Upper lobe of left lung (tissue), 6 donors: ENCODE data around the gene LRTM2. TPM values are rescaled to one million over a fixed set of nuclear protein-coding genes. Genes with fewer than 3 reads are reported as not detected.
A peak's percentile ranks its signal among the peaks of the same experiment; 100 is the strongest.

Experiments
- ATAC-seq, 2 donors: fragments of 200-7000 bp; cut with Tn5 transposase; one replicate each; pipeline ENCODE4 v1.9.1; 2022; ENCODE audit warnings: mild to moderate bottlenecking in 2 of 2, moderate library complexity in 2 of 2; ENCODE audit not compliant: low FRiP score in 2 of 2
- DNase-seq, 2 donors: peaks; one replicate each; pipeline ENCODE4 v3.0.0-alpha.2; 2019 to 2020
- H3K27ac ChIP-seq, 4 donors: fragments of 200-600 bp; sonication (generic); one replicate each; pipeline ENCODE4 v1.5.1; 2016 to 2019
- H3K27me3 ChIP-seq, 4 donors: fragments of 200-600 bp; sonication (generic); one replicate each; pipeline ENCODE4 v1.5.1; 2017 to 2019
- H3K36me3 ChIP-seq, 4 donors: fragments of 200-600 bp; sonication (generic); one replicate each; pipeline ENCODE4 v1.5.1; 2016 to 2019
- H3K4me1 ChIP-seq, 4 donors: fragments of 200-600 bp; sonication (generic); one replicate each; pipeline ENCODE4 v1.5.1; 2018 to 2019
- H3K4me3 ChIP-seq, 4 donors: fragments of 200-600 bp; sonication (generic); one replicate each; pipeline ENCODE4 v1.5.1; 2017 to 2019; ENCODE audit warnings: mild to moderate bottlenecking in 2 of 4, moderate library complexity in 1 of 4
- H3K9me3 ChIP-seq, 4 donors: fragments of 200-600 bp; sonication (generic); one replicate each; pipeline ENCODE4 v1.5.1; 2018 to 2019
- EP300 ChIP-seq, 4 donors: sonication (generic); formaldehyde crosslinking; IDR thresholded peaks; one replicate each; pipeline ENCODE4 v1.5.1; 2017; ENCODE audit warnings: antibody characterized with exemption in 4 of 4, control low read depth in 2 of 4
- POLR2A ChIP-seq, 4 donors: fragments of 450-650 bp; IDR thresholded peaks; one replicate each; pipeline ENCODE4 v1.5.1; 2016 to 2017; ENCODE audit warnings: antibody characterized with exemption in 4 of 4, mild to moderate bottlenecking in 2 of 4
- POLR2AphosphoS5 ChIP-seq, 2 donors: sonication (generic); formaldehyde crosslinking; IDR thresholded peaks; one replicate each; pipeline ENCODE4 v1.5.1; 2017; ENCODE audit warnings: antibody characterized with exemption in 2 of 2
- WGBS, 2 donors: methylation state at CpG; one replicate each; pipeline ENCODE4 v1.1.5; 2017 to 2018; 5-methylcytosine and 5-hydroxymethylcytosine counted together
- total RNA-seq, 6 donors: library from RNA; depleted of rRNA in 4 of 6; stranded (reverse); fragments of >200 nt in 4 of 6; gene quantifications; one replicate each; pipeline versions ENCODE4 v1.1.0 to v1.2.1, GENCODE V29; 2016 to 2021
- TF ChIP-seq, protein P1 (sequence below), 6 experiments: fragments of 450-650 bp in 4 of 6; fragments of 200-600 bp in 2 of 6; sonication (generic) in 2 of 6; IDR thresholded peaks; one replicate each; pipeline ENCODE4 v1.5.1; 2016 to 2019; ENCODE audit warnings: antibody characterized with exemption in 6 of 6
- donor health status: DM: no; HTN: no; CAD: no; lungs with moderate emphysema.
- donor health status: DM: no; HTN: yes; CAD: no; lungs with severe emphysema.

The LRTM2 gene
- total RNA-seq, 6 donors from 2014 or later, result not detected

DNA sequence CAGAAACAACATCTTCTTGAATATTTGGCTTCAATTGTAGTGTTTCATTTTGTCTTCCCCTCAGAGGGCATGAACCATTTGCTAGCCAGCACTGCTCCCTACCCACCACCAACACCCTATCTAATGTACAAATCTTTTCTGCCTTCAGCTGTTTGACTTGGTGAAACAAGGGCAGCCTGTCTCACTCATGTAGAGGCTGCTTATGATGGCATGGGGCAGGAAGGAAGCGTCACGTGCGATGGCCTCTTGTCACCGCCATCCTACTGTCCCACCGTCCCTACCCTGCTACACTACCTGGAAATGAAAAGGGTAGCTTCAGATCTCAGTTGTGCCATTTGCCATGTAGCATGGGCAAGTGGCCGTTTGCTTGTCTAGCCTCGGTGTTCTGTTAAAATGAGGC is 29.9 kb upstream of the LRTM2 start:
- Histone ChIP-seq H3K36me3 (peaks cover 4 to 27% (median 18%) of the 10 kb centered on the region in 4 donors), H3K27ac (peak overlapping the region in 1 of 4 donors; percentile 5), H3K4me1 (peaks cover 15 to 20% (median 17%) of the 10 kb centered on the region in 4 donors), H3K27me3 (no peaks in the 10 kb centered on the region), H3K4me3 (no peak overlapping the region), H3K9me3 (no peaks in the 10 kb centered on the region)
- TF ChIP-seq POLR2A (IDR thresholded peaks at IDR 0.05) (no peak), EP300 (IDR thresholded peaks at IDR 0.05) (no peak), POLR2AphosphoS5 (IDR thresholded peaks at IDR 0.05) (no peak)
- TF ChIP-seq, protein P1, sequence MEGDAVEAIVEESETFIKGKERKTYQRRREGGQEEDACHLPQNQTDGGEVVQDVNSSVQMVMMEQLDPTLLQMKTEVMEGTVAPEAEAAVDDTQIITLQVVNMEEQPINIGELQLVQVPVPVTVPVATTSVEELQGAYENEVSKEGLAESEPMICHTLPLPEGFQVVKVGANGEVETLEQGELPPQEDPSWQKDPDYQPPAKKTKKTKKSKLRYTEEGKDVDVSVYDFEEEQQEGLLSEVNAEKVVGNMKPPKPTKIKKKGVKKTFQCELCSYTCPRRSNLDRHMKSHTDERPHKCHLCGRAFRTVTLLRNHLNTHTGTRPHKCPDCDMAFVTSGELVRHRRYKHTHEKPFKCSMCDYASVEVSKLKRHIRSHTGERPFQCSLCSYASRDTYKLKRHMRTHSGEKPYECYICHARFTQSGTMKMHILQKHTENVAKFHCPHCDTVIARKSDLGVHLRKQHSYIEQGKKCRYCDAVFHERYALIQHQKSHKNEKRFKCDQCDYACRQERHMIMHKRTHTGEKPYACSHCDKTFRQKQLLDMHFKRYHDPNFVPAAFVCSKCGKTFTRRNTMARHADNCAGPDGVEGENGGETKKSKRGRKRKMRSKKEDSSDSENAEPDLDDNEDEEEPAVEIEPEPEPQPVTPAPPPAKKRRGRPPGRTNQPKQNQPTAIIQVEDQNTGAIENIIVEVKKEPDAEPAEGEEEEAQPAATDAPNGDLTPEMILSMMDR (IDR thresholded peaks at IDR 0.05), result no peak
- ATAC-seq, result no peak
- no peak for DNase-seq
- 53 to 68% methylated on average over 7 of the region's 7 CpGs for WGBS, 2 donors

DNA sequence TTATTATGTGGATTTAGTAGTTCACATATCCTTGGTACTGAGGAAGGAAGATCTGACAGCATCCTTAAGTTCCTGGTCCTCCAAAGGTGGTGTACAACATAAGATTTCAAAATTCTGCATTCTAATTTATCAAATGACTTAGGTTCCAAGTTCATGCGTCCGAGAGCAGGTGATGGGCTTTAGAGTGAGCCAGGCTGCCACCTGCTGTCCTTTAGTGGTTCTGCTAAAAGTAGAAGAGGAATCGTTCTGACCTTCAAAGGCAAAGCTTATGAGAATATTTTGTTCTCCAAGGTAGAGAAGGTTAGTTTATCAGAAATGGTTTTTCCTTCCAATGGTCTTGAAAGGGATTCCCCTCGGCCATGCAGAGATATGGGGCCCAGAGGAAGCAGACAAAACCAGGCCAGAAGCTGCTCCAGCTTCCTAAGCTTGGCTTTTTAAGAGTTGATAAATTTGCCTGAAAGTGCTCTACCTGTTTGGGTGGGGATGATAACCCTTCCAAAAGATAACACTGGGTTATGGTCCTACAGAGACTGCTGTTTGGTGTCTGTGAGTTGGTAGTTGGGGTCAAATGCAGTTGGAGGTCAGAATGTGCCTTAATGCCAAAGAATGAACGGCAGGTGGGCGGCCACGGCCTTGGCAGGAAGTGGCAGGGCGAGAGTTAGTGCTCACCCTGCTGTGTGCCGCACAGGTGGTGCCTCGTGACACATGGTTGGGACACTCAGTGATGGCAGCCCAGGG is 29.1 kb upstream of the LRTM2 start:
- H3K9me3 ChIP-seq, result no peaks in the 10 kb centered on the region
- H3K27ac ChIP-seq, result peak overlapping the region in 1 of 4 donors; percentile 5
- 50 to 52% methylated on average over 10 of the region's 10 CpGs for WGBS, 2 donors
- no peak overlapping the region for H3K4me3 ChIP-seq
- TF ChIP-seq EP300 (IDR thresholded peaks at IDR 0.05), result no peak
- no peak for TF ChIP-seq POLR2AphosphoS5 (IDR thresholded peaks at IDR 0.05)
- TF ChIP-seq POLR2A (IDR thresholded peaks at IDR 0.05), result no peak
- TF ChIP-seq, protein P1 (IDR thresholded peaks at IDR 0.05), result peak; percentile 64 to 86 (median 72)
- no peaks in the 10 kb centered on the region for H3K27me3 ChIP-seq
- DNase-seq, result peak in 1 of 2 donors; percentile 74
- peaks cover 1 to 18% (median 10%) of the 10 kb centered on the region in 4 donors for H3K36me3 ChIP-seq
- H3K4me1 ChIP-seq, result peaks cover 21 to 25% (median 22%) of the 10 kb centered on the region in 4 donors
- ATAC-seq, result peak in 1 of 2 donors; percentile 54

DNA sequence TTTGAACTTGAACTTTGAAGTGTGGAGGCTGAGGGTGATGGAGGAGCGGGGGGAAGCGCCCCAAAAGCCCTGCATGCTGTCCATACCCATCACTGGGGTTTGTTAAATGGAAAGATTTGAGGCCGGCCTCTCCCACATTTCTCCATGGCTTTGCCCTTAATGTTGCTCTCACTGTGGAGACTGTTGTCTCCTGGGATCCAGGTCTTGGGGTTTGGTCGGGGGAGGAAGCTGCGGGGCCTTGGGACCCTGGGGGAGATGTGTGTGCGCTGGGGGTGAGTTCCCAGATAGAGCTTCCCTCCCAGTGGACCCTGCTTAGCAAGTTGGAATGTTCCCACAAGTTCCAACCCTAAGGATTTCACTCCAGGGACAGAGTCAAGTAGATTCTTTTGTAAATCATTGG is 28.0 kb upstream of the LRTM2 start:
- Histone ChIP-seq H3K4me1 (peaks cover 23 to 27% (median 26%) of the 10 kb centered on the region in 4 donors), H3K4me3 (no peak overlapping the region), H3K9me3 (no peaks in the 10 kb centered on the region), H3K36me3 (peaks cover 0 to 9% (median 5%) of the 10 kb centered on the region in 4 donors), H3K27me3 (no peaks in the 10 kb centered on the region), H3K27ac (peak overlapping the region in 1 of 4 donors; percentile 7)
- TF ChIP-seq EP300 (IDR thresholded peaks at IDR 0.05) (no peak), POLR2A (IDR thresholded peaks at IDR 0.05) (no peak), POLR2AphosphoS5 (IDR thresholded peaks at IDR 0.05) (no peak)
- TF ChIP-seq, protein P1 (IDR thresholded peaks at IDR 0.05), result no peak
- DNase-seq, result no peak
- ATAC-seq, result no peak
- WGBS, 2 donors, result 80 to 89% methylated on average over 5 to 6 of the region's 6 CpGs

DNA sequence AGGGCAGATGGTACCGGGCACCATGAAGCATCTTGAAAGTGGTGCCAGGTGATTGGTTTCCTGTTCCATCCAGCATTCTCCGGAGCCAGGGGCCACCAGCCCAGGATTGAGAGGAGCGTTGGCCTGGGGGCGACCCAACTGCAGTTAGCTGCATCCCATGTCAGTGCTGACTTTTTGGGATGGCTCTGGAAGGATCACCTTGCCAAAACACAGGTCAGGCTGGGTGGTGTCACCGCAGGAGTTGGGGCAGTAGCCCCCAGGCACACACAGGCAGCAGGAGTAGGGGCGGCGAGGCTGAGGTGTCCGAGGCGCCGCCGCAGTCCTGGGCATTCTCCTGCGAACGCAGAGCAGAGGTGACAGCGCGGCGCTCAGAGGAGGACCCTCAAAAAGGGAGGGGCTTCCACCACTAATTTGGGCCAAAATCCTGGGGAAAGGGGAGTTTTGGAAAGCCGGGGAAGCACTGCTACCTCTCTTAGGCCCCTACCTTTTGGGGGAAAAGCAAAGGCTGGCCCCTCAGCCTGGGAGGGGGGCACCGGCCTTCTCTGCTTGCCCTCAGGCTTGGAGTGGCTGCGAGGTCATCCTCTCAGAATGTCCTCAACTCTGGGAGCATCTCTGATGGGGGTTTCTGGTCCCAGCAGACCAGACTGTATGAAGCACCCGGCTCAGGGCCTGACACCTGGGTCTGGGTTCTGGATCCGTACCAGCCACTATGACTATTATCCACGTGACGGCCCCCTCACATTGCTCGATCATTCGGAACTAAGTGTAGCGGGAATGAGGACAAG is 26.7 kb upstream of the LRTM2 start:
- Histone ChIP-seq H3K4me1 (peaks cover 25 to 32% (median 29%) of the 10 kb centered on the region in 4 donors), H3K27ac (peak overlapping the region in 3 of 4 donors; percentile 73 to 96 (median 79)), H3K36me3 (no peaks in the 10 kb centered on the region), H3K4me3 (no peak overlapping the region), H3K9me3 (no peaks in the 10 kb centered on the region), H3K27me3 (no peaks in the 10 kb centered on the region)
- TF ChIP-seq, protein P1 (IDR thresholded peaks at IDR 0.05), result no peak
- TF ChIP-seq POLR2A (IDR thresholded peaks at IDR 0.05) (no peak), EP300 (IDR thresholded peaks at IDR 0.05) (no peak), POLR2AphosphoS5 (IDR thresholded peaks at IDR 0.05) (no peak)
- DNase-seq (peak in 1 of 2 donors; percentile 73), ATAC-seq (no peak)
- WGBS, 2 donors, result 97 to 98% methylated on average over 19 to 26 of the region's 26 CpGs
